GM19463 (cell line): ENCODE measurements around the gene NINL.
"Not testable (repeated sequence)": the region's sequence is repeated elsewhere in the genome, so short reads cannot be mapped to it uniquely, and the experiment has no call there.

Source experiments
- ATAC-seq: cut with Tn5 transposase; IDR thresholded peaks from one replicate; pipeline ENCODE4 v1.9.1; 2021; ENCODE audit warnings: mild to moderate bottlenecking, moderate library complexity; ENCODE audit not compliant: unreplicated experiment

NINL gene

GRCh38 chr20:25507385-25508082 lies 77.8 kb downstream of the NINL start:
- no peak for ATAC-seq

- ATAC-seq: no peak
Observed at GRCh38 chr20:25504366-25505135, 80.8 kb downstream of the NINL start.

GRCh38 chr20:25503936-25504335 lies 81.4 kb downstream of the NINL start:
- no peak for ATAC-seq

GRCh38 chr20:25503051-25503639 lies 82.2 kb downstream of the NINL start:
- ATAC-seq: not testable (repeated sequence)

- no peak for ATAC-seq
Observed at GRCh38 chr20:25500880-25501351, 84.4 kb downstream of the NINL start.

- ATAC-seq: no peak
Observed at GRCh38 chr20:25499855-25500434, 85.4 kb downstream of the NINL start.

GRCh38 chr20:25499031-25499430 lies 86.3 kb downstream of the NINL start:
- no peak for ATAC-seq

- no peak for ATAC-seq
Observed at GRCh38 chr20:25498280-25498606, 87.1 kb downstream of the NINL start.

GRCh38 chr20:25497586-25498279 lies 87.6 kb downstream of the NINL start:
- ATAC-seq: no peak

GRCh38 chr20:25496968-25497401 lies 88.3 kb downstream of the NINL start:
- no peak for ATAC-seq

GRCh38 chr20:25496165-25496967 lies 89.0 kb downstream of the NINL start:
- no peak for ATAC-seq

GRCh38 chr20:25495189-25495824 lies 90.0 kb downstream of the NINL start:
- ATAC-seq: no peak

GRCh38 chr20:25494506-25495188 lies 90.7 kb downstream of the NINL start:
- no peak for ATAC-seq

GRCh38 chr20:25493748-25494505 lies 91.4 kb downstream of the NINL start:
- ATAC-seq: no peak

GRCh38 chr20:25493137-25493536 lies 92.2 kb downstream of the NINL start:
- no peak for ATAC-seq

- no peak for ATAC-seq
Observed at GRCh38 chr20:25491446-25492038, 93.8 kb downstream of the NINL start.

- no peak for ATAC-seq
Observed at GRCh38 chr20:25490656-25491445, 94.5 kb downstream of the NINL start.
